Measurements from ENCODE around the gene CEP55.

DNA sequence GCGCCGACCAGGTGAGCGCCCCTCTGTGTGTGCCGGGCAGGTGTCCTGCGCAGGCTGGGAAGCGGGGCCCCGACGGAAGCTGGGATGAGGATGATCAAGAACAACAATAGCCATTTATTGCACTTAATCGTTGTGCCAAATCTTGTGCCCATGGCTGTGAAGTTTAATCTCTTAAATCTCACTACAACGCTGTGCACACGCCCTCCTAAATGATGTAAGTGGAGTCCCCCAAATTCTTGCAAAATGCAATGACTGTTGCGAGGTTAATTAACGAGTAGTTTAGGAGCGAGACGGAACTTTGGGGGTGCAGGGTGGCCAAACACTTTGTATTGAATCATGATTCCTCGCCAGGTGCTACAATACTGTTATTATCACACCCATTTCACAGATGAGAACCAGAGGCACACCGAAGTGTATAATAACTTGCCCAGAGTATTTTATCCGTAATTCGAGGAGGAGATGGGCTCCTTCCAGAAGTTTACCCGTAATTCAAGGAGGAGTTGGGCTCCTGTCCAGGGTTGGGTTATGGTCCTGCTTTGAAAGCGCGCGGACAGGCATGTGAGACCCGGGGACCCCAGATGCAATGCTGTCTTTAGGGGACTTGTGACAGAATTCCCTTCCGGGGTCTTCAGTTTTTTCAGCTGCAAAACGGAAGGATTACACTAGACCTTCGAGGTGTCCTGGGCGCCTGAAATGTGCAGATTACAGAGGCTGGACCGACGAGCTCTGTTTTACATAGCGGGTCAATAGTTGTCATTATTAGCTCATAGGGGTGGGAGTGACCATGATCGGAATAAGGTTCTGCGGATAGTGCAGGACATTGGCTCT, 71.1 kb downstream of the CEP55 start:
- TF ChIP-seq SUZ12 (IDR thresholded peaks at IDR 0.05) (no peak), ELF4 (IDR thresholded peaks at IDR 0.05) (no peak), BHLHE40 (IDR thresholded peaks at IDR 0.05; ENCODE audit: borderline replicate concordance) (no peak), FOXK2 (IDR thresholded peaks at IDR 0.05) (no peak), TARDBP (IDR thresholded peaks at IDR 0.05) (no peak), FOXM1 (IDR thresholded peaks at IDR 0.05; ENCODE audit: borderline replicate concordance) (no peak), CTBP1 (IDR thresholded peaks at IDR 0.05; ENCODE audit: borderline replicate concordance) (no peak), ARNT (IDR thresholded peaks at IDR 0.05) (no peak), ZNF384 (IDR thresholded peaks at IDR 0.05) (no peak), SP1 (IDR thresholded peaks at IDR 0.05) (no peak), L3MBTL2 (conservative IDR thresholded peaks at IDR 0.05) (no peak), NFRKB (IDR thresholded peaks at IDR 0.05) (no peak)
- TF ChIP-seq, protein P1, sequence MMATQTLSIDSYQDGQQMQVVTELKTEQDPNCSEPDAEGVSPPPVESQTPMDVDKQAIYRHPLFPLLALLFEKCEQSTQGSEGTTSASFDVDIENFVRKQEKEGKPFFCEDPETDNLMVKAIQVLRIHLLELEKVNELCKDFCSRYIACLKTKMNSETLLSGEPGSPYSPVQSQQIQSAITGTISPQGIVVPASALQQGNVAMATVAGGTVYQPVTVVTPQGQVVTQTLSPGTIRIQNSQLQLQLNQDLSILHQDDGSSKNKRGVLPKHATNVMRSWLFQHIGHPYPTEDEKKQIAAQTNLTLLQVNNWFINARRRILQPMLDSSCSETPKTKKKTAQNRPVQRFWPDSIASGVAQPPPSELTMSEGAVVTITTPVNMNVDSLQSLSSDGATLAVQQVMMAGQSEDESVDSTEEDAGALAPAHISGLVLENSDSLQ (IDR thresholded peaks at IDR 0.05) = no peak
